Tongue (tissue), 2 donors: ENCODE data around the gene GLP1R. TPM values are rescaled to one million over a fixed set of nuclear protein-coding genes. Genes with fewer than 3 reads are reported as not detected.
A peak's percentile ranks its signal among the peaks of the same experiment; 100 is the strongest.

Experiments
- DNase-seq: peaks from one replicate; pipeline ENCODE4 v3.0.0-alpha.2; 2015
- total RNA-seq: library from RNA; depleted of rRNA; stranded (reverse); fragments of >200 nt; gene quantifications from one replicate; pipeline ENCODE4 v1.2.3, GENCODE V29; 2014

GLP1R gene
- total RNA-seq, 1 donor from 2014 or later = 0.72 TPM

GRCh38 chr6:39063526-39063925, 14.9 kb downstream of the GLP1R start:
- no peak for DNase-seq

GRCh38 chr6:39065561-39065960, 17.0 kb downstream of the GLP1R start:
- DNase-seq = no peak

GRCh38 chr6:39068391-39068790, 19.8 kb downstream of the GLP1R start:
- DNase-seq = no peak

- no peak for DNase-seq
Measured at GRCh38 chr6:39072830-39073229, 24.2 kb downstream of the GLP1R start.

- no peak for DNase-seq
Measured at GRCh38 chr6:39073471-39074355, 25.1 kb downstream of the GLP1R start.

GRCh38 chr6:39074486-39074885, 25.9 kb downstream of the GLP1R start:
- no peak for DNase-seq

- DNase-seq = no peak
Measured at GRCh38 chr6:39075010-39075686, 26.6 kb downstream of the GLP1R start.

- no peak for DNase-seq
Measured at GRCh38 chr6:39075807-39076622, 27.4 kb downstream of the GLP1R start.

GRCh38 chr6:39076623-39077535, 28.3 kb downstream of the GLP1R start:
- DNase-seq = peak; percentile 59

GRCh38 chr6:39077882-39078594, 29.5 kb downstream of the GLP1R start:
- DNase-seq = no peak

- DNase-seq = no peak
Measured at GRCh38 chr6:39078695-39079094, 30.1 kb downstream of the GLP1R start.

- no peak for DNase-seq
Measured at GRCh38 chr6:39079197-39080125, 30.9 kb downstream of the GLP1R start.

GRCh38 chr6:39080246-39080875, 31.8 kb downstream of the GLP1R start:
- no peak for DNase-seq

GRCh38 chr6:39082310-39082709, 33.7 kb downstream of the GLP1R start:
- DNase-seq = no peak

- no peak for DNase-seq
Measured at GRCh38 chr6:39083231-39083634, 34.7 kb downstream of the GLP1R start.

- no peak for DNase-seq
Measured at GRCh38 chr6:39084506-39084905, 35.9 kb downstream of the GLP1R start.

- no peak for DNase-seq
Measured at GRCh38 chr6:39085129-39085797, 36.7 kb downstream of the GLP1R start.

- DNase-seq = no peak
Measured at GRCh38 chr6:39086294-39086693, 37.7 kb downstream of the GLP1R start.

GRCh38 chr6:39086711-39087110, 38.1 kb downstream of the GLP1R start:
- DNase-seq = no peak
